Spleen (tissue), 11 donors: ENCODE data around the gene HBG1. TPM values are rescaled to one million over a fixed set of nuclear protein-coding genes. Genes with fewer than 3 reads are reported as not detected.

Experiments
- DNase-seq: peaks from one replicate; pipeline ENCODE4 v3.0.0-alpha.2; 2020
- H3K27ac ChIP-seq, 8 donors: fragments of 200-600 bp; sonication (generic) in 7 of 8; 1 replicate in 4 of 8; 2 replicates in 4 of 8; pipeline versions ENCODE4 v1.5.0 to v1.8.0; 2016 to 2021; ENCODE audit warnings: inconsistent platforms in 4 of 8, mild to moderate bottlenecking in 4 of 8, moderate library complexity in 1 of 8
- H3K27me3 ChIP-seq, 7 donors: fragments of 200-600 bp; sonication (generic) in 6 of 7; replicated peaks in 1 of 7; 1 replicate in 4 of 7; 2 replicates in 3 of 7; pipeline versions ENCODE4 v1.5.0 to v1.8.0; 2016 to 2021; ENCODE audit warnings: inconsistent platforms in 3 of 7, mild to moderate bottlenecking in 1 of 7
- H3K36me3 ChIP-seq, 6 donors: fragments of 200-600 bp; sonication (generic) in 5 of 6; 1 replicate in 4 of 6; 2 replicates in 2 of 6; pipeline versions ENCODE4 v1.5.0 to v1.8.0; 2016 to 2021; ENCODE audit warnings: inconsistent platforms in 2 of 6
- H3K4me1 ChIP-seq, 6 donors: fragments of 200-600 bp; sonication (generic) in 5 of 6; 1 replicate in 3 of 6; 2 replicates in 3 of 6; pipeline versions ENCODE4 v1.5.0 to v1.8.0; 2016 to 2021; ENCODE audit warnings: inconsistent platforms in 3 of 6
- H3K4me3 ChIP-seq, 8 donors: fragments of 200-600 bp; sonication (generic) in 7 of 8; 1 replicate in 4 of 8; 2 replicates in 4 of 8; pipeline versions ENCODE4 v1.5.0 to v1.8.0; 2016 to 2021; ENCODE audit warnings: inconsistent platforms in 4 of 8, mild to moderate bottlenecking in 4 of 8, moderate library complexity in 2 of 8
- H3K9me3 ChIP-seq, 8 donors: fragments of 200-600 bp; sonication (generic) in 7 of 8; 1 replicate in 4 of 8; 2 replicates in 4 of 8; pipeline versions ENCODE4 v1.5.0 to v1.8.0; 2016 to 2021; ENCODE audit warnings: inconsistent platforms in 4 of 8
- CTCF ChIP-seq, 11 experiments: fragments of 200-600 bp in 7 of 11; fragments of 450-650 bp in 4 of 11; sonication (generic) in 4 of 11; IDR thresholded peaks in 8 of 11; conservative IDR thresholded peaks in 3 of 11; 1 replicate in 7 of 11; 2 replicates in 4 of 11; pipeline versions ENCODE4 v1.4.0 to v1.8.0; 2016 to 2021; ENCODE audit warnings: antibody characterized with exemption in 11 of 11, inconsistent platforms in 4 of 11, mild to moderate bottlenecking in 1 of 11
- POLR2A ChIP-seq, 3 donors: fragments of 450-650 bp; IDR thresholded peaks; one replicate each; pipeline ENCODE4 v1.5.1; 2017; ENCODE audit warnings: antibody characterized with exemption in 3 of 3, mild to moderate bottlenecking in 1 of 3
- POLR2AphosphoS5 ChIP-seq, 3 donors: sonication (generic); formaldehyde crosslinking; IDR thresholded peaks; one replicate each; pipeline ENCODE4 v1.5.1; 2017; ENCODE audit warnings: antibody characterized with exemption in 3 of 3
- WGBS, 5 donors: extraction: QIAGEN DNeasy Blood & Tissue Kit in 3 of 5; methylation state at CpG; one replicate each; pipeline versions ENCODE4 v1.1.5 to v1.1.7; 2013 to 2018; 5-methylcytosine and 5-hydroxymethylcytosine counted together
- intact Hi-C: fragments of 100-400 bp; cut with DNase I; formaldehyde crosslinking; loops from one replicate; pipeline ENCODE4 v1.15.0; 2023; ENCODE audit warnings: low total_unique reads
- polyA plus RNA-seq, 3 donors: library from polyadenylated mRNA; stranded (reverse); fragments of 200-250 nt; gene quantifications; one replicate each; pipeline ENCODE4 v1.2.1, GENCODE V29; 2013
- total RNA-seq, 7 donors: library from RNA; depleted of rRNA in 3 of 7; stranded (reverse); fragments of >200 nt in 3 of 7; fragmentation: NEBNext Ultra II Directional in 4 of 7; extraction: Animal tissue kit (Norgen Biotek cat#: 25700) in 4 of 7; gene quantifications; one replicate each; pipeline versions ENCODE4 v1.1.0 to v1.2.1, GENCODE V29; 2016 to 2021
- donor health status: healthy with polysubstance abuse.
- donor health status: DM: no; HTN: no; CAD: no; lungs with moderate emphysema.
- donor health status: DM: no; HTN: no; CAD: no.
- donor health status: Bipolar disorder and iron deficiency.
- donor health status: healthy.
- donor health status: DM: no; HTN: no; CAD: no.
- donor health status: DM: yes; HTN: yes; CAD: no.

The HBG1 gene
- total and polyA plus RNA-seq, 10 donors: 0.21 to 15.0 (median 1.2) TPM; not detected in 7

- intact Hi-C loops: no loop called here
Observed at GRCh38 chr11:5277807-5278382, 28.2 kb upstream of the HBG1 start.

DNA sequence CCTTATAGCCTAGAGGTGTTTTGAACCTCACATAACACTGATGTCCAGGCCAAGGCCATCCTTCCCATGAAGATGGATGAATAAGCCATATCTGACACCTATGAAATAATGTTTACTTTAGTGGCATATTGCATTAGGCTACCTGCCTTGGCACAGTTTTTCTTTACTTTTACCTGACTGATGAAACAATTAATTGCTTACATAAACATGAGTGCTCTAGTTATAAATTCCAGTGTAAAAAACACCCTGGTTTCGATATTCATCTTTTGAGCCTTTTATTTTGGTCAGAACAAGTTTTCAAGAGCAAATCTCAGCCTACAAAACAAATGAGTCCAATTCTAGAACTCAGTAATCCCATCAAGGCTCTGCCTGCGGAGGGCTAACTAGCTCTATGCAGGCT is 27.0 kb upstream of the HBG1 start:
- Histone ChIP-seq H3K4me3 (no peak overlapping the region), H3K27ac (no peak overlapping the region), H3K4me1 (no peaks in the 10 kb centered on the region), H3K27me3 (no peaks in the 10 kb centered on the region), H3K9me3 (no peaks in the 10 kb centered on the region), H3K36me3 (no peaks in the 10 kb centered on the region)
- DNase-seq: no peak
- intact Hi-C loops: no loop called here
- WGBS, 5 donors: 71 to 80% (median 75%) methylated on average over 2 of the region's 2 CpGs
- TF ChIP-seq POLR2A (IDR thresholded peaks at IDR 0.05) (no peak), CTCF (IDR thresholded peaks at IDR 0.05 in 8 of 11, conservative IDR thresholded peaks at IDR 0.05 in 3 of 11) (no peak), POLR2AphosphoS5 (IDR thresholded peaks at IDR 0.05) (no peak)

More at GRCh38 chr11:5277807-5278382, 28.2 kb upstream of the HBG1 start:
- no peaks in the 10 kb centered on the region for H3K4me1 ChIP-seq
- 58 to 77% (median 60%) methylated on average over 1 of the region's 1 CpG for WGBS, 5 donors
- TF ChIP-seq POLR2A (IDR thresholded peaks at IDR 0.05) (no peak), CTCF (IDR thresholded peaks at IDR 0.05 in 8 of 11, conservative IDR thresholded peaks at IDR 0.05 in 3 of 11) (no peak), POLR2AphosphoS5 (IDR thresholded peaks at IDR 0.05) (no peak)
- no peaks in the 10 kb centered on the region for H3K9me3 ChIP-seq
- H3K27me3 ChIP-seq: no peaks in the 10 kb centered on the region
- no peaks in the 10 kb centered on the region for H3K36me3 ChIP-seq
- no peak for DNase-seq
- no peak overlapping the region for H3K27ac ChIP-seq
- H3K4me3 ChIP-seq: no peak overlapping the region

DNA sequence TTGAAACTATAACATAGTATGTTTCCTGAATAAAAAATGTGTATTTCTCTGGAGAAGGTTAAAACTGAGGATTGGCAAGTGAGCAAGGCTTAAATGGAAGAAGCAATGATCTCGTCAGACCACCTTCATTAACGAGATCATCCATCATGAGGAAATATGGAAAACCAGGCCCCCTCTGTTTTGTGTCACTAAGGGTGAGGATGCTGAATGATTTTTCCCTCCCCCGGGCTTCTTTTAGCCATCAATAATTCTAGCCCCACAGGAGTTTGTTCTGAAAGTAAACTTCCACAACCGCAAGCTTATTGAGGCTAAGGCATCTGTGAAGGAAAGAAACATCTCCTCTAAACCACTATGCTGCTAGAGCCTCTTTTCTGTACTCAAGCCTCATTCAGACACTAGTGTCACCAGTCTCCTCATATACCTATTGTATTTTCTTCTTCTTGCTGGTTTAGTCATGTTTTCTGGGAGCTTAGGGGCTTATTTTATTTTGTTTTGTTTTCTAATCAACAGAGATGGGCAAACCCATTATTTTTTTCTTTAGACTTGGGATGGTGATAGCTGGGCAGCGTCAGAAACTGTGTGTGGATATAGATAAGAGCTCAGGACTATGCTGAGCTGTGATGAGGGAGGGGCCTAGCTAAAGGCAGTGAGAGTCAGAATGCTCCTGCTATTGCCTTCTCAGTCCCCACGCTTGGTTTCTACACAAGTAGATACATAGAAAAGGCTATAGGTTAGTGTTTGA is 25.9 kb upstream of the HBG1 start:
- Histone ChIP-seq H3K9me3 (no peaks in the 10 kb centered on the region), H3K27ac (no peak overlapping the region), H3K36me3 (no peaks in the 10 kb centered on the region), H3K4me3 (no peak overlapping the region), H3K4me1 (no peaks in the 10 kb centered on the region), H3K27me3 (no peaks in the 10 kb centered on the region)
- intact Hi-C loops: no loop called here
- WGBS, 5 donors: 62 to 75% (median 72%) methylated on average over 6 of the region's 6 CpGs
- DNase-seq: no peak
- TF ChIP-seq POLR2A (IDR thresholded peaks at IDR 0.05): no peak
- no peak for TF ChIP-seq POLR2AphosphoS5 (IDR thresholded peaks at IDR 0.05)
- no peak for TF ChIP-seq CTCF (IDR thresholded peaks at IDR 0.05 in 8 of 11, conservative IDR thresholded peaks at IDR 0.05 in 3 of 11)

GRCh38 chr11:5274395-5274794 is 24.7 kb upstream of the HBG1 start:
- Histone ChIP-seq H3K9me3 (no peaks in the 10 kb centered on the region), H3K4me1 (no peaks in the 10 kb centered on the region), H3K36me3 (no peaks in the 10 kb centered on the region), H3K27ac (no peak overlapping the region), H3K27me3 (no peaks in the 10 kb centered on the region), H3K4me3 (no peak overlapping the region)
- WGBS, 5 donors: 65 to 76% (median 72%) methylated on average over 5 of the region's 5 CpGs
- no peak for DNase-seq
- intact Hi-C loops: no loop called here
- no peak for TF ChIP-seq POLR2A (IDR thresholded peaks at IDR 0.05)
- TF ChIP-seq POLR2AphosphoS5 (IDR thresholded peaks at IDR 0.05): no peak
- no peak for TF ChIP-seq CTCF (IDR thresholded peaks at IDR 0.05 in 8 of 11, conservative IDR thresholded peaks at IDR 0.05 in 3 of 11)
